Body of pancreas (tissue), 4 donors: Measurements from ENCODE around the gene PABPN1L. TPM values are rescaled to one million over a fixed set of nuclear protein-coding genes. Genes with fewer than 3 reads are reported as not detected.

Experiments used
- ATAC-seq: fragments of 150-250 bp; one replicate; pipeline ENCODE4 v1.9.1; 2016
- DNase-seq, 4 donors: peaks; one replicate each; pipeline ENCODE4 v3.0.0-alpha.2; 2019
- H3K27ac ChIP-seq, 4 donors: fragments of 200-600 bp; sonication (generic); 1 replicate in 3 of 4; 2 replicates in 1 of 4; pipeline versions ENCODE4 v1.5.1 to v1.6.1; 2016 to 2019; ENCODE audit warnings: mild to moderate bottlenecking in 1 of 4, mixed read lengths in 1 of 4, moderate library complexity in 1 of 4
- H3K27me3 ChIP-seq, 2 donors: fragments of 200-600 bp; sonication (generic); one replicate each; pipeline ENCODE4 v1.6.0; 2016; ENCODE audit warnings: mild to moderate bottlenecking in 1 of 2
- H3K36me3 ChIP-seq, 2 donors: fragments of 200-600 bp; sonication (generic); replicated peaks in 1 of 2; 2 replicates each; pipeline ENCODE4 v1.5.1; 2016; ENCODE audit warnings: low read depth in 2 of 2; ENCODE audit not compliant: insufficient read depth in 1 of 2
- H3K4me1 ChIP-seq: fragments of 200-600 bp; sonication (generic); one replicate; pipeline ENCODE4 v1.6.0; 2016
- H3K4me3 ChIP-seq, 2 donors: fragments of 200-600 bp; sonication (generic); 1 replicate in 1 of 2; 2 replicates in 1 of 2; pipeline ENCODE4 v1.5.1; 2016 to 2019
- H3K9me3 ChIP-seq, 3 donors: fragments of 200-600 bp; sonication (generic); 1 replicate in 2 of 3; 2 replicates in 1 of 3; pipeline ENCODE4 v1.5.1; 2016
- CTCF ChIP-seq, 7 experiments: fragments of 450-650 bp in 4 of 7; fragments of 200-600 bp in 3 of 7; sonication (generic) in 3 of 7; IDR thresholded peaks; one replicate each; pipeline ENCODE4 v1.5.1; 2016 to 2019; ENCODE audit warnings: antibody characterized with exemption in 7 of 7
- POLR2A ChIP-seq, 3 donors: fragments of 450-650 bp; IDR thresholded peaks; one replicate each; pipeline ENCODE4 v1.6.1; 2016; ENCODE audit warnings: antibody characterized with exemption in 3 of 3, mild to moderate bottlenecking in 2 of 3
- WGBS, 2 donors: methylation state at CpG; one replicate each; pipeline ENCODE4 v1.1.5; 2017; 5-methylcytosine and 5-hydroxymethylcytosine counted together
- intact Hi-C: fragments of 100-400 bp; cut with DNase I; formaldehyde crosslinking; loops from one replicate; pipeline ENCODE4 v1.15.1; 2023
- total RNA-seq, 2 donors: library from RNA; depleted of rRNA; stranded (reverse); fragments of >200 nt; gene quantifications; one replicate each; pipeline ENCODE4 v1.1.0, GENCODE V29; 2016

PABPN1L gene
- total RNA-seq, 2 donors from 2014 or later: not detected

- H3K27me3 ChIP-seq: no peaks in the 10 kb centered on the region
- intact Hi-C loops: no loop called here
- no peaks in the 10 kb centered on the region for H3K36me3 ChIP-seq
- 90 to 97% methylated on average over 12 to 16 of the region's 16 CpGs for WGBS, 2 donors
- no peak for ATAC-seq
- no peak for DNase-seq
- TF ChIP-seq CTCF (IDR thresholded peaks at IDR 0.05) (no peak), POLR2A (IDR thresholded peaks at IDR 0.05) (no peak)
- H3K27ac ChIP-seq: no peak overlapping the region
- H3K4me3 ChIP-seq: no peak overlapping the region
- peaks cover 37% of the 10 kb centered on the region for H3K4me1 ChIP-seq
- H3K9me3 ChIP-seq: no peaks in the 10 kb centered on the region
Observed at GRCh38 chr16:88913001-88913612, 46.6 kb upstream of the PABPN1L start.

- TF ChIP-seq CTCF (IDR thresholded peaks at IDR 0.05) (no peak), POLR2A (IDR thresholded peaks at IDR 0.05) (no peak)
- intact Hi-C loops: no loop called here
- ATAC-seq (no peak), DNase-seq (no peak)
- H3K27me3 ChIP-seq: no peaks in the 10 kb centered on the region
- H3K27ac ChIP-seq: no peak overlapping the region
- no peaks in the 10 kb centered on the region for H3K9me3 ChIP-seq
- H3K4me1 ChIP-seq: peaks cover 37% of the 10 kb centered on the region
- no peaks in the 10 kb centered on the region for H3K36me3 ChIP-seq
- H3K4me3 ChIP-seq: no peak overlapping the region
- WGBS, 2 donors: 80 to 88% methylated on average over 13 to 15 of the region's 15 CpGs
Observed at GRCh38 chr16:88912556-88912955, 46.1 kb upstream of the PABPN1L start.

- H3K36me3 ChIP-seq: no peaks in the 10 kb centered on the region
- H3K9me3 ChIP-seq: no peaks in the 10 kb centered on the region
- WGBS, 2 donors: 88 to 96% methylated on average over 12 to 14 of the region's 16 CpGs
- DNase-seq (no peak), ATAC-seq (no peak)
- intact Hi-C loops: no loop called here
- H3K27me3 ChIP-seq: no peaks in the 10 kb centered on the region
- no peak for TF ChIP-seq CTCF (IDR thresholded peaks at IDR 0.05)
- no peak for TF ChIP-seq POLR2A (IDR thresholded peaks at IDR 0.05)
- no peak overlapping the region for H3K27ac ChIP-seq
- peaks cover 37% of the 10 kb centered on the region for H3K4me1 ChIP-seq
- no peak overlapping the region for H3K4me3 ChIP-seq
Observed at GRCh38 chr16:88911946-88912310, 45.5 kb upstream of the PABPN1L start.

- intact Hi-C loops: no loop called here
- Histone ChIP-seq H3K9me3 (no peaks in the 10 kb centered on the region), H3K4me1 (peaks cover 37% of the 10 kb centered on the region), H3K36me3 (no peaks in the 10 kb centered on the region), H3K4me3 (no peak overlapping the region), H3K27ac (peak overlapping the region in 3 of 4 donors; percentile 15 to 80 (median 55)), H3K27me3 (no peaks in the 10 kb centered on the region)
- 63 to 83% methylated on average over 16 to 36 of the region's 36 CpGs for WGBS, 2 donors
- peak in 2 of 4 donors; percentile 34 to 48 for DNase-seq
- no peak for ATAC-seq
- no peak for TF ChIP-seq POLR2A (IDR thresholded peaks at IDR 0.05)
Observed at GRCh38 chr16:88911136-88911945, 44.9 kb upstream of the PABPN1L start.

- Histone ChIP-seq H3K4me3 (no peak overlapping the region), H3K27me3 (no peaks in the 10 kb centered on the region), H3K36me3 (no peaks in the 10 kb centered on the region), H3K4me1 (peaks cover 37% of the 10 kb centered on the region), H3K27ac (peak overlapping the region; percentile 26 to 80 (median 47)), H3K9me3 (no peaks in the 10 kb centered on the region)
- 59 to 63% methylated on average over 8 to 26 of the region's 26 CpGs for WGBS, 2 donors
- intact Hi-C loops: no loop called here
- TF ChIP-seq POLR2A (IDR thresholded peaks at IDR 0.05): no peak
- no peak for TF ChIP-seq CTCF (IDR thresholded peaks at IDR 0.05)
- DNase-seq (peak in 2 of 4 donors; percentile 41 to 45), ATAC-seq (no peak)
Observed at GRCh38 chr16:88910284-88911135, 44.0 kb upstream of the PABPN1L start.
